ENCODE data around the gene BIRC5.
A peak's percentile ranks its signal among the peaks of the same experiment; 100 is the strongest.

BIRC5 gene

GRCh38 chr17:78257810-78258322, 43.8 kb downstream of the BIRC5 start:
- DNase-seq (ENCODE audit: low read depth) = peak; percentile 82
- H3K4me3 ChIP-seq (ENCODE audit: low read depth, low read length) = no peak overlapping the region
- TF ChIP-seq CTCF (IDR thresholded peaks at IDR 0.05; ENCODE audit: insufficient read depth, low read depth, low read length, missing control alignments) = no peak

- H3K4me3 ChIP-seq (ENCODE audit: low read depth, low read length) = no peak overlapping the region; the same call in 1 of the 2 replicates
- peak; percentile 55 for DNase-seq (ENCODE audit: low read depth)
- TF ChIP-seq CTCF (IDR thresholded peaks at IDR 0.05; ENCODE audit: insufficient read depth, low read depth, low read length, missing control alignments) = no peak
These were observed 44.5 kb downstream of the BIRC5 start for GRCh38 chr17:78258323-78259191.

- no peak overlapping the region for H3K4me3 ChIP-seq (ENCODE audit: low read depth, low read length)
- no peak for DNase-seq (ENCODE audit: low read depth)
- TF ChIP-seq CTCF (IDR thresholded peaks at IDR 0.05; ENCODE audit: insufficient read depth, low read depth, low read length, missing control alignments) = no peak
These were observed 45.1 kb downstream of the BIRC5 start for GRCh38 chr17:78259192-78259554.

- no peak overlapping the region for H3K4me3 ChIP-seq (ENCODE audit: low read depth, low read length)
- no peak for TF ChIP-seq CTCF (IDR thresholded peaks at IDR 0.05; ENCODE audit: insufficient read depth, low read depth, low read length, missing control alignments)
- no peak for DNase-seq (ENCODE audit: low read depth)
These were observed 49.1 kb downstream of the BIRC5 start for GRCh38 chr17:78263063-78263735.

GRCh38 chr17:78263736-78264340, 49.8 kb downstream of the BIRC5 start:
- no peak for TF ChIP-seq CTCF (IDR thresholded peaks at IDR 0.05; ENCODE audit: insufficient read depth, low read depth, low read length, missing control alignments)
- H3K4me3 ChIP-seq (ENCODE audit: low read depth, low read length) = no peak overlapping the region
- DNase-seq (ENCODE audit: low read depth) = no peak

GRCh38 chr17:78264590-78264989, 50.5 kb downstream of the BIRC5 start:
- no peak for TF ChIP-seq CTCF (IDR thresholded peaks at IDR 0.05; ENCODE audit: insufficient read depth, low read depth, low read length, missing control alignments)
- no peak overlapping the region for H3K4me3 ChIP-seq (ENCODE audit: low read depth, low read length)
- no peak for DNase-seq (ENCODE audit: low read depth)

All from GM12865 (cell line).